ENCODE data around the gene GNAI1.
"Not testable (repeated sequence)": the region's sequence is repeated elsewhere in the genome, so short reads cannot be mapped to it uniquely, and the experiment has no call there.

GNAI1 gene

GRCh38 chr7:80157770-80158169 lies 23.1 kb downstream of the GNAI1 start:
- not testable (repeated sequence) for DNase-seq (ENCODE audit: low read depth in 3 of 3)

DNA sequence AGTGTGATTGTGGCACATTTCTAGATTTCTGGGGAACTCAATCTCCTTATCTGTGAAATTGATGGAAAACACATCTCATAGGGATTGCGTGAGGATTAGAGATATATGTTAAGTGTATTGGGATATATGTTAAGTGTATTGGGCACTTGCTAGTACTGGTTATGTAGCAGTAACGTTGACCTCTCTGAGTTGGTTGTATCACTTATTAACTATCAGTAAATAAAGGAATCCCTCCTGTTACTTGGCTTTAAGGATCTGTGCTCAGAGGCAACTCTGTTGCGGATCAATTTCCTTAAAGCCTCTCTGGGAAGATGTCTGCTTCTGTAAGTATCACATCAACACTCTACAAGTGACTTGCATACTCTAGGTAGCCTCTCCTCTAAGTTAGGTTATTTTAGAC lies 25.2 kb downstream of the GNAI1 start:
- DNase-seq (ENCODE audit: low read depth in 3 of 3) = no peak

- DNase-seq (ENCODE audit: low read depth in 3 of 3) = no peak
Measured at GRCh38 chr7:80161466-80161865, 26.8 kb downstream of the GNAI1 start.

DNA sequence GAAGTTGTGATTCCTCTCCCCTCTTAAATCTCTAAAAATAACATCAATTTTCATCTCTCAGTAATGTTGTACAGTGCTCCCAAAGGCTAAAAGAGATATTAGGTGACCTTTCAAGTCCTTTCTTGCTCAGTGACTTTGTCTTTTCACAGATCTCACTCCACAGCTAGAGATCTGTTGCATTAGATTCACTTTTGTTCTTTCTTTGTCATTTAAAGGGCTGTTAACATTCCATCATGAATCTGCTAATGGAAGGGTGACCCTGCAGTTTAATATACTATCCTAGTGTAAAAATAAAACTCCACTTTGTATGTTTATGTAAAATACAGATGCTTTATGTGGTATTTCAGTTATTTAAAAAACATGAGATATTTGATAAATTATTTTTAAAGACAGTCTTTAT lies 30.5 kb downstream of the GNAI1 start:
- DNase-seq (ENCODE audit: low read depth in 3 of 3) = no peak

GRCh38 chr7:80170445-80170844 lies 35.8 kb downstream of the GNAI1 start:
- no peak for DNase-seq (ENCODE audit: low read depth in 3 of 3)

DNA sequence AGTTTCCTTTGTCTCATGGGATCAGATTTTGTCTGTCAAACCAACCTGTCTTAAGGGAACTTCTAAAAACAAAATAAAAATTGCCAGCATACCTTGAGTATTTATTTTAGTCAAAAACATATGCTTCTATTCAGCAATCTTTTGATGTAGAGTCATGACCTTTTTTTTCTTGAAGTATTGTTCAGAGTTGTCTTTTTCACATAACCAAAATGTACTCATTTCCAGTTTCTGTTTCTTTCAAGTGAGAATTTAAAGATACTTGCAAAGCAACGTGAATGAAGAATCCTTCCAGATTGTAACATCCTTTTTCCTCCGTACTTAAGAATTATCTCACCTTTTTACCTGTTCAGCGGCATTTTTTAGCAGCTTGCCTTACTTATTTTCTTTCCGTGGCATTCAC lies 37.8 kb downstream of the GNAI1 start:
- DNase-seq (ENCODE audit: low read depth in 3 of 3) = no peak

DNA sequence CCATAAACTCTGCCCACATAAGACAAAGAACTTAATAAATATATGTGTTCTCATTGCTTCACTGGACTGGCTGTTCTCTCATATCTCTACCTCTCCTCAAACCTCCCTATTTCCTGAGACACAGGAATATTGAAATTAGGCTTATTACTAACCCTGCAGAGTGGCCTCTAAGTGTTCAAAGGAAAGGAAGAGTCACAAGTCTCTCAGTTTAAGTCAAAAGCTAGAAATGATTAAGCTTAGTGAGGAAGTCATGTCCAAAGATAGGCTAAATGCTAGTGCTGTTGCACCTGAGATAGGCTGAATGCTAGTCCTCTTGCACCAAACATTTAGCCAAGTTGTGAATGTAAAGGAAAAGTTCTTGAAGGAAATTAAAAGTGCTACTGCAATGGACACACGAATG lies 41.1 kb downstream of the GNAI1 start:
- no peak for DNase-seq (ENCODE audit: low read depth in 3 of 3)

- no peak for DNase-seq (ENCODE audit: low read depth in 3 of 3)
Measured at GRCh38 chr7:80181411-80181810, 46.8 kb downstream of the GNAI1 start.

GRCh38 chr7:80182630-80183276 lies 48.1 kb downstream of the GNAI1 start:
- no peak for DNase-seq (ENCODE audit: low read depth in 3 of 3)

GRCh38 chr7:80183351-80183750 lies 48.7 kb downstream of the GNAI1 start:
- no peak for DNase-seq (ENCODE audit: low read depth in 3 of 3)

DNA sequence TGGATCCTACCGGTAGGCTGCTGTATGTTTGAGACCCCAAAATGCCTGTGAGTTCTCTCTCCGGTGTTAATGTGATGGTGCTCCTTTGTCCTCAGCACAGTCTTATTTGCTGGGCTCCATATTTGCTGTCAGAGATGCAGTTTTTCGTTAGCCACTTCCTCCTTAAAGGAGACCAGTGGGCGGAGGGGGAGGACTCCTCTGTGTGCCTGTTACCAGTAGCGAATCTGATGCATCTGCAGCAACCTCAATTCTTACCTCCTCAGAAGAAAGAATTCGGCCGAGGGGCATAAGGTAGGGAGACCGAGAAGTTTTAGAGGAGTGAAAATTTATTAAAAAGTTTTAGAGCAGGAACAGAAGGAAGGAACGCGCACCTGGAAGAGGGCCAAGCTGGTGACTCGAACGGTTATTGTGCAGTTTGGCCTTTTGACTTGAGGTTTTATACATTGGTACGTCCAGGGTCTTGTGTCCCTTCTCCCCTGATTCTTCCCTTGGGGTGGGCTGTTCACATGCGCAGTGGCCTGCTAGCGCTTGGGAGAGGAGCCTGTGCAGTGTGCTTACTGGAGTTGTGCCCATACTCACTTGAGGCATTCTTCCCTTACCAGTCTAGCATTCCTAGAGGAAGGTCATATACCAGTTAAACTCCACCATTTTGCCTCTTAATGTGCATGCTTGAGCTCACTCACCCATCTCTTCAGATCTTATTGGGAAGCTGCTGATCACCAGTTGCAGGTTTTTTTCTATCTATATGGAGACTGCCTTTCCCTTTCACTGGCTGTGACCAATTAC lies 49.5 kb downstream of the GNAI1 start:
- DNase-seq (ENCODE audit: low read depth in 3 of 3) = no peak

GRCh38 chr7:80184693-80185092 lies 50.1 kb downstream of the GNAI1 start:
- no peak for DNase-seq (ENCODE audit: low read depth in 3 of 3)

GRCh38 chr7:80185571-80185970 lies 50.9 kb downstream of the GNAI1 start:
- DNase-seq (ENCODE audit: low read depth in 3 of 3) = no peak

DNA sequence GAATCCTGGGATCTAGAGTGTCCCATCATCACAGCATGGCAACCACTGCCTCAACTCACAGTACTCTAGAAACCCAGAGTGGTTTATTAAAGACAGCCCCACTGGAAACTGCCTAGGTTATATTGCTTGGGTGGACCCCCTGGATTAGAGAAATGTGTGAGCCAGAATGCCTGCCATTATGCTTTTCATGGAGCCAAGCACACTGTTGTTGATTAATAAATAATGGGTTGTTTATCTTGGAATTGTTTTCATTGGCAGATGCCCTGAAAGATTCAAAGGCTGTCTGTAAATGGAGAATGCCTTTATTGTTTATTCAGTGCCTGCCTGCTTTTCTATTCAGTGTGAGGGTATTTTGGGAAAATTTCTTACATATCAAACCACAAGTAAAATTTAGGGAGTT lies 52.1 kb downstream of the GNAI1 start:
- no peak for DNase-seq (ENCODE audit: low read depth in 3 of 3)

DNA sequence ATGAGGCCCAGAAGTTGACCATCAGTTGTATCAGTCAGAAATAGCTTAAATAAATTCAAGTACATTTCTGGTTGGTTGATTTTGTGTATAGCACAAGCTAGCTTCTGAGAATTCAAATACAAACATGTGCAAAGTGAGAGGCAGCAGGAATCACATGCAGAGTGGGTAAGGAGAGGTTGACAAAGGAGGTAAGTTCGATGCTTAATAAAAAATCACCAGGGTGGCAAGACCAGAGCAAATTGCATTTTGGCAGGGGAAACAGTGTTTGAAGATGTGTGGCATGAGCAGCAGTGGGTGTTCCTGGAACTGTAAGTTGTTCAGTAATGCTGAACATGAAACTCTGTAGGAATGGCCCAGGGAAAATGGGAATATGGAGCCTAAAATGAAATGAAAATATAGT lies 52.6 kb downstream of the GNAI1 start:
- DNase-seq (ENCODE audit: low read depth in 3 of 3) = no peak

GRCh38 chr7:80187727-80188126 lies 53.1 kb downstream of the GNAI1 start:
- DNase-seq (ENCODE audit: low read depth in 3 of 3) = no peak

GRCh38 chr7:80189638-80190037 lies 55.0 kb downstream of the GNAI1 start:
- DNase-seq (ENCODE audit: low read depth in 3 of 3) = no peak

GRCh38 chr7:80197627-80198026 lies 63.0 kb downstream of the GNAI1 start:
- no peak for DNase-seq (ENCODE audit: low read depth in 3 of 3)

DNA sequence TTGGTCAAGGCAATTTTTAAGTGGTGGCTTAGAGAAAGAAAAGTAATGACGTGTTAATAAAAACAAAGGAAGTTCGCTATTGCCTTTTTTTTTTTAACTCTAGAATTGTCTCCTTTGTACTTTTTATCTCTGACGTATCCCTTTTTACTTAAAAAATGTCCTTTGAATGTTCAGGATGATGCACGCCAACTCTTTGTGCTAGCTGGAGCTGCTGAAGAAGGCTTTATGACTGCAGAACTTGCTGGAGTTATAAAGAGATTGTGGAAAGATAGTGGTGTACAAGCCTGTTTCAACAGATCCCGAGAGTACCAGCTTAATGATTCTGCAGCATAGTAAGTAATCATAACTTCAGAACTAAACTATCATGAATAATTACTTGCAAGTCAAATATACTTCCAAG lies 64.4 kb downstream of the GNAI1 start:
- no peak for DNase-seq (ENCODE audit: low read depth in 3 of 3)

DNA sequence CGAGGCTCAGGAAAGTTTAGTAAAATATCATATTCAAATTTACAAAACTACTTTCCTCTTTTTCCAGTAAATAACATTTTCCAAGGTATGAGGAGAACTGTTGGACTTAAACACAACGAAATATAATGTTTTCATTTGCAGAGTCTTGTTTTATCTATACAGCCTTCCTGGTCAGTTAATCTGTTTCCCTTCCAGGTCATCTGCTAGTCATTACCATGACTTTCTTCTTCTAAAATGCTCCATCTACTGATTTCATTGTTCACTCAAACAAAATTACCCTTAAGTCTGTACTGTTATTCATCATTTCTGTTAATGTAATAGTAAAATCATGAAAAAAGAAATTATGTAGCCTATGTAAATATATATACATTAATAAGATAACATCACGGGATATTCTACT lies 69.8 kb downstream of the GNAI1 start:
- no peak for DNase-seq (ENCODE audit: low read depth in 3 of 3)

- DNase-seq (ENCODE audit: low read depth in 3 of 3) = no peak
Measured at GRCh38 chr7:80204919-80205318, 70.3 kb downstream of the GNAI1 start.

- DNase-seq (ENCODE audit: low read depth in 3 of 3) = no peak
Measured at GRCh38 chr7:80206763-80207162, 72.1 kb downstream of the GNAI1 start.

DNA sequence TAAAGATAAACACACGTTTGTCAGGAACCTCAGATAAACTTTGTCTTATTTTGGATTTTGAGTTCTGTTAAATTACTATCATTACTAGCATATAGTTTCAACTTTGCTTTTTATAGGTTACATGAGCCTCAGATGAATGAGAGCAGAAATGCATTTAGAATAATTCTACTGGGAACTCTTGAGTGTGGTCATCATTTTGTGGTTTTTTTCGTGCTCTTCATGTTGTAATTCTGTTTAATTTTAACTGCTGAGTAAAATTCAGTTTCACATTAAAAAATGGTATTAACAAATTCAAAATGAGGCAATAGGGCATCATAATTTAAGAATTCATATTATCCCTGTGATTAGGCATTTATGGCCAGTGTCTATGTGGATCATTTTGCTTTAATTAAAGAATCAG lies 72.9 kb downstream of the GNAI1 start:
- no peak for DNase-seq (ENCODE audit: low read depth in 3 of 3)

- DNase-seq (ENCODE audit: low read depth in 3 of 3) = no peak
Measured at GRCh38 chr7:80208700-80209099, 74.1 kb downstream of the GNAI1 start.

All from stimulated activated CD4-positive, alpha-beta T cell treated with anti-CD3 and anti-CD28 coated beads, TNF-alpha, amount 100 ng/mL, for 24 hours (primary cell).